OCI-LY3 (cell line): ENCODE measurements around the gene ARG2.

Experiments used
- CTCF ChIP-seq: fragments of 200-600, 300-600 bp; sonication (generic); IDR thresholded peaks from 2 replicates; pipeline ENCODE4 v1.5.1; 2014; ENCODE audit warnings: antibody characterized with exemption, low read length, low read depth
- EZH2phosphoT487 ChIP-seq: fragments of 200-600 bp; shearing (Covaris generic); IDR thresholded peaks from 2 replicates; pipeline ENCODE4 v1.6.1; 2018; ENCODE audit warnings: antibody characterized with exemption, mixed run types, low read depth

GRCh38 chr14:67623114-67623513, 3.4 kb downstream of the ARG2 start:
- no peak for TF ChIP-seq CTCF
- no peak for TF ChIP-seq EZH2phosphoT487
